GM19463 (cell line): ENCODE data around the gene SSB.
"Not testable (repeated sequence)": the region's sequence is repeated elsewhere in the genome, so short reads cannot be mapped to it uniquely, and the experiment has no call there.

Experiments
- ATAC-seq: cut with Tn5 transposase; IDR thresholded peaks from one replicate; pipeline ENCODE4 v1.9.1; 2021; ENCODE audit warnings: mild to moderate bottlenecking, moderate library complexity; ENCODE audit not compliant: unreplicated experiment

SSB gene

GRCh38 chr2:169828141-169828811, 29.6 kb downstream of the SSB start:
- peak; percentile 26 for ATAC-seq

- ATAC-seq = no peak
These were observed 35.7 kb downstream of the SSB start for GRCh38 chr2:169834401-169834800.

DNA sequence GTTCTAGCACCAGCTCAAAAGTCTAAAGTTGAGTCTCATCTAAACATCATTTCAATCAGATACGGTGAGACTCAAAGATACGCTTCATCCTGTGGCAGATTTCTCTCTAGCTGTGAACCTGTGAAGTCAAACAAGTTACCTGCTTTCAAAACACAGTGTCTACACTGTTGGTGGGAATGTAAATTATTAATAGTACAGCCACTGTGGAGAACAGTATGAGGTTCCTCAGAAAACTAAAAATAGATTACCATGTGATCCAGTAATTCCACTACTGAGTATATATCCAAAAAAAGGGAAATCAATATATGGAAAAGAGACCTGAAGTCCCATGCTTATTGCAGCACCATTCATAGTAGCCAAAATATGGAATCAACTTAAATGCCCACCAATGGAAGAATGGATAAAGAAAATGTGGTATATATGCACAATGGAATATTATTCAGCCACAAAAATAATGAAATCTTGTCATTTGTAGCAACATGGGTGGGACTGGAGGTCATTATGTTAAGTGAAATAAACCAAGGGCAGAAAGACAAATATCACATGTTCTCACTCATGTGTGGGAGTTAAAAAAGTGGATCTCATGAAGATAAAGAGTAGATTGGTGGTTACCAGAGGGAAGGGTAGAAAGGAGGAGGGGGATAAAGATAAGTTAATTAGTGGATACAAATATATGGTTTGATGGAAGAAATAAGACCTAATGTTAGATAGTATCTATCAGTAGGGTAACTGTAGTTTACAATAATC, 40.2 kb downstream of the SSB start:
- no peak for ATAC-seq

- ATAC-seq = no peak
These were observed 41.5 kb downstream of the SSB start for GRCh38 chr2:169839954-169840746.

DNA sequence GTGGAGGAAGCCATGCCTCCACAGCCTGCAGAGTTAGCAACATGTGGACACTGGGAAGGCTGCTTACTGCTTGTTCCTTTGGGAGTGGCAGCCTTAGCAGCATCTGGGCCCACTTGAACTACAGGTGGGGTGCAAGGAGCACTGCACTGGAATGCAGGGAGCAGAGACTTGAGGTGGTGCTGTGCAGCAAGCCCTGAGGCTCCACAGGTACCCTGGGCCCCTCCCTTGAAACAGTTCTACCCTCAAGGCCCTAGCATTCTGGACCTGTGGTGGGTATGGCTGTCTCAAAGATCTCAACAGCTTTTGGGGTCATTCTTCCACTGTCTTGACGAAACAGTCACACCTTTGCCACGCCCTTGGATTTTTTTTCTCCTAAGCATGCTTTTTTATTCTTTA, 42.1 kb downstream of the SSB start:
- ATAC-seq = no peak

DNA sequence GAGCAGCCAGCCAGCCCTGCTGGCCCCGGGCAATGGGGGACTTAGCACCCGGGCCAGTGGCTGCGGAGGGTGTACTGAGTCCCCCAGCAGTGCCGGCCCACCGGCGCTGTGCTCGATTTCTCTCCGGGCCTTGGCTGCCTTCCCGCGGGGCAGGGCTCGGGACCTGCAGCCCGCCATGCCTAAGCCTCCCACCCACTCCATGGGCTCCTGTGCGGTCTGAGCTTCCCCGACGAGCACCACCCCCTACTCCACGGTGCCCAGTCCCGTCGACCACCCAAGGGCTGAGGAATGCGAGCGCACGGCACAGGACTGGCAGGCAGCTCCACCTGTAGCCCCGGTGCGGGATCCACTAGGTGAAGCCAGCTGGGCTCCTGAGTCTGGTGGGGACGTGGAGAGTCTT, 43.0 kb downstream of the SSB start:
- ATAC-seq = not testable (repeated sequence)

DNA sequence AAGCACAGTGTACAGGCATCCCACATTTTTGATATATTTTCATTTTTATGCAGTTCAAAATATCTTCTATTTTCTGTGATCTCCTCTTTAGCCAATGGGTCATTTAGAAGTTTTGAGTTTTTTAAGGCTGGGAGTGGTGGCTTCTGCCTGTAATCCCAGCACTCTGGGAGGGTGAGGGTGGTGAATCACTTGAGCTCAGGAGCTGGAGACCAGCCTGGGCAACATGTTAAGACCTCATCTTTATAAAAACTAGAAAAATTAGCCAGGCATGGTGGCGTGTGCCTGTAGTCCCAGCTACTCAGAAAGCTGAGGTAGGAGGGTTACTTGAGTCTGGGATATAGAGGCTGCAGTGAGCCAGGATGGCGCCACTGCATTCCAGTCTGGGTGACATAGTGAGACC, 46.3 kb downstream of the SSB start:
- ATAC-seq = no peak

- ATAC-seq = not testable (repeated sequence)
These were observed 50.5 kb downstream of the SSB start for GRCh38 chr2:169848959-169849693.

DNA sequence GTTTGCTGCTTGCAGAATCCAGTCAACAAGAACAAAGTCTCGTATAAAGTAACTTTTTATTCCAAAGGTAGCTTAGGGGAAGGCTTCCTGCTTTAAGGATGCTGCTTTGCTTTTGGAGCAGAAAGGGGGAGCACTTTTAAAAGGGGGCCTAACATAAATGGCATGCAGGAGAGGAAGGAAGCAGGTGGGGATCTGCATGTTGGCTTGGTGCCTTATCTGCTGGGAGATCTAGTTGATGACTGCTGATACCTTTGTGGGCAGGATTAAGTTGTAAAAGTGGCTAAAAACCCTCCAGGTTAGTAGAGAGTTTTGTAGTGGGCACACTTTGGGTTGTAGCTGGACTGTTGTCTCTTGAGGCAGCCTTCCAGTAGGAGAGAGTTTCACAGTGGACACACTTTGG, 51.0 kb downstream of the SSB start:
- no peak for ATAC-seq

GRCh38 chr2:169853041-169853668, 54.5 kb downstream of the SSB start:
- ATAC-seq = no peak

- ATAC-seq = not testable (repeated sequence)
These were observed 56.9 kb downstream of the SSB start for GRCh38 chr2:169855281-169856258.

DNA sequence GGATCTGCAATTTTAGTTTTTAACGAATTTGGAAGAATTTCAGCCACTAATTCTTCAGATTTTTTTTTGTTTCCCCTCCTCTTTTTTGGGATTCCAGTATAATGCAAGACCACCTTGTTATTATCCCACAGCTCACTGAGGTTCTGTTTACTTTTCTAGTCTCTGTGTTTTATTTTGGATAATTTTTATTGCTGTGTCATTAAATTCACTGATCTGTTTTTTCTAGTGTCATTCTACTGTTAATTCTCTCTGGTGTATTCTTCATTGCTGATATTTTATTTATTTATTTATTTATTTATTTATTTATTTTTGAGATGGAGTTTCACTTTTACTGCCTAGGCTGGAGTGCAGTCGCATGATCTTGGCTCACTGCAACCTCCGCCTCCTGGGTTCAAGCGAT, 60.8 kb downstream of the SSB start:
- no peak for ATAC-seq

DNA sequence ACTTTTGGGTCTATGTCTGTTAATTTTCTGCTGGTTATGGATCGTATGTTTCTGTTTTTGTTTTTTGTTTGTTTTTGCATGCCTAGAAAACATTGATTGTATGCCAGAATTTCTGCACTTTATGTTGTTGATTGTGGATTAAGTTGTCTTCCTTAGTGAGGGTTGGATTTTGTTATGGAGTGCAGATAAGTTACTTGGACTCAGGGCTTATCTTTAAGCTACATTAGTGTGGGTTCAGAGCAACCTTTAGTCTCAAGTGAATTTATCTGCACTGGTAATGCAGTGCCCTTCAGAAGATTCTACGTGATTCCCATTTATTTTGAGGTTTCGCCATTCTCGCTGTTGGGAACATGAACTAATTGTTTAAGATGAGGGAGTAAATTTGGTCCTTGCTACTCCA, 61.5 kb downstream of the SSB start:
- ATAC-seq = no peak
